SK-N-SH (cell line): ENCODE data around the gene THAP3. TPM values are rescaled to one million over a fixed set of nuclear protein-coding genes. Genes with fewer than 3 reads are reported as not detected.

ENCODE experiments used
- CTCF ChIA-PET: fragments of 300-600, 350-600 bp; formaldehyde crosslinking; extraction: SDS; loops from one replicate; lab custom pipeline; 2021; lab: Yijun Ruan, JAX
- POLR2A ChIA-PET: fragments of 350-600 bp; sonication (Branson Sonifier 250); formaldehyde crosslinking; extraction: SDS; loops from one replicate; lab custom pipeline; 2020; ENCODE audit warnings: antibody characterized with exemption, inconsistent platforms; lab: Yijun Ruan, JAX
- DNase-seq: peaks from one replicate; pipeline ENCODE4 v3.0.0; 2012
- H2AFZ ChIP-seq: fragments of 200-600 bp; sonication (generic); 2 replicates; pipeline ENCODE4 v1.8.1; 2016; ENCODE audit warnings: antibody characterized with exemption, mild to moderate bottlenecking, low read depth
- H3F3A ChIP-seq: fragments of 200-600 bp; sonication (generic); replicated peaks from 2 replicates; pipeline ENCODE3; 2016; ENCODE audit warnings: antibody characterized with exemption, mild to moderate bottlenecking; ENCODE audit not compliant: insufficient read depth
- H3K27ac ChIP-seq, 2 experiments: fragments of 200-500 bp in 1 of 2; fragments of 200-600 bp in 1 of 2; sonication (Bioruptor generic) in 1 of 2; sonication (generic), shearing (Covaris generic) in 1 of 2; 2 replicates each; pipeline versions ENCODE4 v1.5.1 to v1.6.1; 2014 to 2016; ENCODE audit warnings: low read depth in 2 of 2, inconsistent platforms in 1 of 2, low read length in 1 of 2, mild to moderate bottlenecking in 1 of 2, mixed read lengths in 1 of 2
- H3K27me3 ChIP-seq: fragments of 200-600 bp; sonication (generic), shearing (Covaris generic); 2 replicates; pipeline ENCODE4 v1.6.1; 2016; ENCODE audit warnings: mixed run types; ENCODE audit not compliant: insufficient read depth
- H3K36me3 ChIP-seq, 2 experiments: fragments of 200-500 bp in 1 of 2; fragments of 200-600 bp in 1 of 2; sonication (Bioruptor generic) in 1 of 2; sonication (generic) in 1 of 2; replicated peaks in 1 of 2; 2 replicates each; pipeline versions ENCODE3 to v1.5.1; 2014 to 2016; ENCODE audit warnings: low read length in 1 of 2, mild to moderate bottlenecking in 1 of 2; ENCODE audit not compliant: insufficient read depth in 2 of 2, control insufficient read depth in 1 of 2
- H3K4me1 ChIP-seq, 2 experiments: fragments of 200-500 bp in 1 of 2; fragments of 200-600 bp in 1 of 2; sonication (Bioruptor generic) in 1 of 2; sonication (generic), shearing (Covaris generic) in 1 of 2; 2 replicates each; pipeline versions ENCODE4 v1.5.1 to v1.6.1; 2014 to 2016; ENCODE audit warnings: low read depth in 1 of 2, low read length in 1 of 2, mixed run types in 1 of 2; ENCODE audit not compliant: insufficient read depth in 2 of 2, control insufficient read depth in 1 of 2
- H3K4me2 ChIP-seq: fragments of 200-600 bp; sonication (generic), shearing (Covaris generic); 2 replicates; pipeline ENCODE4 v1.6.1; 2017; ENCODE audit warnings: mixed run types
- H3K4me3 ChIP-seq, 2 experiments: fragments of 200-500 bp in 1 of 2; fragments of 200-600 bp in 1 of 2; sonication (Bioruptor generic) in 1 of 2; sonication (generic), shearing (Covaris generic) in 1 of 2; 2 replicates each; pipeline versions ENCODE4 v1.5.1 to v1.8.1; 2014 to 2016; ENCODE audit warnings: low read depth in 2 of 2, inconsistent platforms in 1 of 2, low read length in 1 of 2, mild to moderate bottlenecking in 1 of 2, mixed read lengths in 1 of 2, moderate library complexity in 1 of 2
- H3K79me2 ChIP-seq: fragments of 200-600 bp; sonication (generic); 2 replicates; pipeline ENCODE4 v1.8.1; 2017; ENCODE audit warnings: mild to moderate bottlenecking; ENCODE audit not compliant: insufficient read depth
- H3K9ac ChIP-seq: fragments of 200-600 bp; sonication (generic); 2 replicates; pipeline ENCODE4 v1.6.1; 2017; ENCODE audit warnings: mixed run types
- H3K9me2 ChIP-seq: fragments of 200-600 bp; sonication (generic); 2 replicates; pipeline ENCODE4 v1.6.1; 2017; ENCODE audit warnings: mixed run types
- H3K9me3 ChIP-seq: fragments of 200-600 bp; sonication (generic); 2 replicates; pipeline ENCODE4 v1.6.1; 2017; ENCODE audit warnings: mixed run types, mild to moderate bottlenecking, moderate library complexity
- H4K20me1 ChIP-seq: fragments of 200-600 bp; sonication (generic); 2 replicates; pipeline ENCODE4 v1.6.1; 2017; ENCODE audit warnings: mild to moderate bottlenecking, mixed run types; ENCODE audit not compliant: insufficient read depth
- CHD2 ChIP-seq: fragments of 150-350 bp; IDR thresholded peaks from 2 replicates; pipeline ENCODE4 v1.6.1; 2018; ENCODE audit warnings: low read length; ENCODE audit not compliant: partially characterized antibody
- FOSL2 ChIP-seq: IDR thresholded peaks from 2 replicates; pipeline ENCODE4 v1.4.0; 2012; ENCODE audit warnings: low read depth, mild to moderate bottlenecking, moderate library complexity, borderline replicate concordance
- FOXM1 ChIP-seq: IDR thresholded peaks from 2 replicates; pipeline ENCODE4 v1.4.0; 2012; ENCODE audit warnings: low read depth, mild to moderate bottlenecking
- GABPA ChIP-seq: IDR thresholded peaks from 2 replicates; pipeline ENCODE4 v1.4.0; 2012; ENCODE audit warnings: low read depth, mild to moderate bottlenecking
- JUND ChIP-seq: IDR thresholded peaks from 2 replicates; pipeline ENCODE4 v1.4.0; 2012
- MXI1 ChIP-seq: IDR thresholded peaks from 2 replicates; pipeline ENCODE4 v1.6.1; 2012; ENCODE audit warnings: mild to moderate bottlenecking, low read depth, low read length, improper control_type of control experiment
- NFIC ChIP-seq: IDR thresholded peaks from 2 replicates; pipeline ENCODE4 v1.4.0; 2012; ENCODE audit warnings: borderline replicate concordance
- POLR2AphosphoS5 ChIP-seq: IDR thresholded peaks from 2 replicates; pipeline ENCODE4 v1.6.1; 2012; ENCODE audit warnings: low read depth, low read length
- RAD21 ChIP-seq: IDR thresholded peaks from 2 replicates; pipeline ENCODE4 v1.6.1; 2012; ENCODE audit warnings: mild to moderate bottlenecking, low read length
- RCOR1 ChIP-seq: fragments of 150-350 bp; IDR thresholded peaks from 2 replicates; pipeline ENCODE4 v1.6.1; 2017; ENCODE audit warnings: antibody characterized with exemption, low read length
- RXRA ChIP-seq: IDR thresholded peaks from 2 replicates; pipeline ENCODE4 v1.4.0; 2012; ENCODE audit warnings: low read depth, mild to moderate bottlenecking, borderline replicate concordance
- SMC3 ChIP-seq: IDR thresholded peaks from 2 replicates; pipeline ENCODE4 v1.6.1; 2012; ENCODE audit warnings: low read depth, low read length, improper control_type of control experiment
- TAF1 ChIP-seq: IDR thresholded peaks from 2 replicates; pipeline ENCODE4 v1.6.1; 2012; ENCODE audit warnings: low read depth, mild to moderate bottlenecking, low read length, moderate library complexity, borderline replicate concordance
- TEAD4 ChIP-seq: IDR thresholded peaks from 2 replicates; pipeline ENCODE4 v1.4.0; 2012; ENCODE audit warnings: mild to moderate bottlenecking, borderline replicate concordance; ENCODE audit not compliant: insufficient read depth
- USF1 ChIP-seq: IDR thresholded peaks from 2 replicates; pipeline ENCODE4 v1.4.0; 2012; ENCODE audit warnings: low read depth, borderline replicate concordance
- YY1 ChIP-seq: IDR thresholded peaks from 2 replicates; pipeline ENCODE4 v1.4.0; 2012; ENCODE audit warnings: low read depth, mild to moderate bottlenecking
- WGBS: methylation state at CpG from one replicate; pipeline ENCODE4 v1.1.6; 2017; ENCODE audit warnings: low lambda C conversion rate; 5-methylcytosine and 5-hydroxymethylcytosine counted together
- polyA plus RNA-seq, 3 experiments: library from polyadenylated mRNA; depleted of rRNA; stranded (reverse); fragments of >200 nt; gene quantifications; 2 replicates each; pipeline ENCODE4 v1.2.3, GENCODE V29; 2012
- TF ChIP-seq, protein P1 (sequence below): fragments of 150-350 bp; IDR thresholded peaks from 2 replicates; pipeline ENCODE4 v1.6.1; 2016; ENCODE audit warnings: mild to moderate bottlenecking, low read depth, low read length
- TF ChIP-seq, protein P2 (sequence below): IDR thresholded peaks from 2 replicates; pipeline ENCODE4 v1.6.1; 2012; ENCODE audit warnings: mild to moderate bottlenecking, low read depth, low read length, moderate library complexity

THAP3 gene
- polyA plus RNA-seq, 1 of the 3 experiments (the other 2 are of a cell fraction) = 11.1 TPM

GRCh38 chr1:6603238-6603914, 21.3 kb upstream of the THAP3 start:
- Histone ChIP-seq H3K9me3 (no peaks in the 10 kb centered on the region), H3K9me2 (no peaks in the 10 kb centered on the region), H3K4me3 (peak overlapping the region; percentile 73 to 76), H3F3A (peaks cover 14% of the 10 kb centered on the region), H4K20me1 (peaks cover 9% of the 10 kb centered on the region; the same call in 1 of the 2 replicates), H2AFZ (peak overlapping the region; percentile 86), H3K79me2 (peaks cover 37% of the 10 kb centered on the region), H3K36me3 (peaks cover 0 to 5% of the 10 kb centered on the region in 2 experiments), H3K9ac (peak overlapping the region; percentile 65; the same call in 1 of the 2 replicates), H3K27ac (peak overlapping the region; percentile 29 to 65; a peak in 3 of 4 replicates), H3K4me1 (peaks cover 10 to 26% of the 10 kb centered on the region in 2 experiments; a peak in 2 of 4 replicates), H3K4me2 (peak overlapping the region; percentile 81), H3K27me3 (no peaks in the 10 kb centered on the region)
- ChIA-PET POLR2A (interaction anchor here (0.6 kb wide), 1 partner anchor 9 kb away, joined by 3 read pairs; no protein-coding TSS in a partner anchor), CTCF (interaction anchor here (0.9 to 4.0 kb wide), 9 partner anchors 10 to 128 kb away, joined by 3 to 19 read pairs (median 3); partner anchors contain the start of genes NOL9, PHF13 and TAS1R1)
- TF ChIP-seq JUND (no peak), MXI1 (no peak)
- 78% methylated on average over 29 of the region's 36 CpGs for WGBS
- DNase-seq = no peak

- peaks cover 10 to 26% of the 10 kb centered on the region in 2 experiments; a peak in 2 of 4 replicates for H3K4me1 ChIP-seq
- H3K9ac ChIP-seq = no peak overlapping the region
- peaks cover 0 to 4% of the 10 kb centered on the region in 2 experiments for H3K36me3 ChIP-seq
- H4K20me1 ChIP-seq = peaks cover 9% of the 10 kb centered on the region; the same call in 1 of the 2 replicates
- WGBS = 95% methylated on average over 19 of the region's 19 CpGs
- no peak for DNase-seq
- CTCF ChIA-PET = interaction anchor here (0.9 to 4.0 kb wide), 6 partner anchors 10 to 128 kb away, joined by 3 to 19 read pairs (median 4); partner anchors contain the start of genes NOL9, PHF13 and TAS1R1
- no peak for TF ChIP-seq NFIC
- TF ChIP-seq RXRA = no peak
- no peak for TF ChIP-seq FOSL2
- no peak for TF ChIP-seq TEAD4
- TF ChIP-seq GABPA = no peak
- no peak for TF ChIP-seq CHD2
- TF ChIP-seq, protein P1, sequence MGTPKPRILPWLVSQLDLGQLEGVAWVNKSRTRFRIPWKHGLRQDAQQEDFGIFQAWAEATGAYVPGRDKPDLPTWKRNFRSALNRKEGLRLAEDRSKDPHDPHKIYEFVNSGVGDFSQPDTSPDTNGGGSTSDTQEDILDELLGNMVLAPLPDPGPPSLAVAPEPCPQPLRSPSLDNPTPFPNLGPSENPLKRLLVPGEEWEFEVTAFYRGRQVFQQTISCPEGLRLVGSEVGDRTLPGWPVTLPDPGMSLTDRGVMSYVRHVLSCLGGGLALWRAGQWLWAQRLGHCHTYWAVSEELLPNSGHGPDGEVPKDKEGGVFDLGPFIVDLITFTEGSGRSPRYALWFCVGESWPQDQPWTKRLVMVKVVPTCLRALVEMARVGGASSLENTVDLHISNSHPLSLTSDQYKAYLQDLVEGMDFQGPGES = no peak
- no peak for TF ChIP-seq YY1
- no peak for TF ChIP-seq SMC3
- TF ChIP-seq POLR2AphosphoS5 = no peak
- no peak for TF ChIP-seq MXI1
- TF ChIP-seq RCOR1 = no peak
- TF ChIP-seq, protein P2, sequence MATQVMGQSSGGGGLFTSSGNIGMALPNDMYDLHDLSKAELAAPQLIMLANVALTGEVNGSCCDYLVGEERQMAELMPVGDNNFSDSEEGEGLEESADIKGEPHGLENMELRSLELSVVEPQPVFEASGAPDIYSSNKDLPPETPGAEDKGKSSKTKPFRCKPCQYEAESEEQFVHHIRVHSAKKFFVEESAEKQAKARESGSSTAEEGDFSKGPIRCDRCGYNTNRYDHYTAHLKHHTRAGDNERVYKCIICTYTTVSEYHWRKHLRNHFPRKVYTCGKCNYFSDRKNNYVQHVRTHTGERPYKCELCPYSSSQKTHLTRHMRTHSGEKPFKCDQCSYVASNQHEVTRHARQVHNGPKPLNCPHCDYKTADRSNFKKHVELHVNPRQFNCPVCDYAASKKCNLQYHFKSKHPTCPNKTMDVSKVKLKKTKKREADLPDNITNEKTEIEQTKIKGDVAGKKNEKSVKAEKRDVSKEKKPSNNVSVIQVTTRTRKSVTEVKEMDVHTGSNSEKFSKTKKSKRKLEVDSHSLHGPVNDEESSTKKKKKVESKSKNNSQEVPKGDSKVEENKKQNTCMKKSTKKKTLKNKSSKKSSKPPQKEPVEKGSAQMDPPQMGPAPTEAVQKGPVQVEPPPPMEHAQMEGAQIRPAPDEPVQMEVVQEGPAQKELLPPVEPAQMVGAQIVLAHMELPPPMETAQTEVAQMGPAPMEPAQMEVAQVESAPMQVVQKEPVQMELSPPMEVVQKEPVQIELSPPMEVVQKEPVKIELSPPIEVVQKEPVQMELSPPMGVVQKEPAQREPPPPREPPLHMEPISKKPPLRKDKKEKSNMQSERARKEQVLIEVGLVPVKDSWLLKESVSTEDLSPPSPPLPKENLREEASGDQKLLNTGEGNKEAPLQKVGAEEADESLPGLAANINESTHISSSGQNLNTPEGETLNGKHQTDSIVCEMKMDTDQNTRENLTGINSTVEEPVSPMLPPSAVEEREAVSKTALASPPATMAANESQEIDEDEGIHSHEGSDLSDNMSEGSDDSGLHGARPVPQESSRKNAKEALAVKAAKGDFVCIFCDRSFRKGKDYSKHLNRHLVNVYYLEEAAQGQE = no peak
- TF ChIP-seq USF1 = no peak
- no peak for TF ChIP-seq RAD21
- TF ChIP-seq TAF1 = no peak
- no peak for TF ChIP-seq FOXM1
- no peaks in the 10 kb centered on the region for H3K27me3 ChIP-seq
- H3K9me2 ChIP-seq = no peaks in the 10 kb centered on the region
- peaks cover 14% of the 10 kb centered on the region for H3F3A ChIP-seq
- H2AFZ ChIP-seq = no peak overlapping the region
- H3K4me2 ChIP-seq = no peak overlapping the region
- peaks cover 30% of the 10 kb centered on the region for H3K79me2 ChIP-seq
- POLR2A ChIA-PET = no interaction called here
- H3K27ac ChIP-seq = no peak overlapping the region
- no peak overlapping the region for H3K4me3 ChIP-seq
- H3K9me3 ChIP-seq = no peaks in the 10 kb centered on the region
Observed at GRCh38 chr1:6603915-6604558, 20.6 kb upstream of the THAP3 start.
